Measurements from ENCODE around the gene MN1. TPM values are rescaled to one million over a fixed set of nuclear protein-coding genes. Genes with fewer than 3 reads are reported as not detected.
"Not testable (repeated sequence)": the region's sequence is repeated elsewhere in the genome, so short reads cannot be mapped to it uniquely, and the experiment has no call there.

The MN1 gene
- total and polyA plus RNA-seq, 2 donors, result 0.47 to 1.4 TPM

- no peak for DNase-seq (ENCODE audit: low read depth in 6 of 9, low spot score in 9 of 9)
- Histone ChIP-seq H3K4me3 (ENCODE audit: low read length in 2 of 2) (no peak overlapping the region), H3K4me1 (ENCODE audit: control insufficient read depth in 2 of 2, insufficient read depth in 2 of 2, low read length in 2 of 2) (peaks cover 0 to 16% of the 10 kb centered on the region in 2 donors), H3K27ac (ENCODE audit: low read depth in 1 of 2, low read length in 1 of 2) (no peak overlapping the region), H3K36me3 (ENCODE audit: control insufficient read depth in 2 of 2, insufficient read depth in 2 of 2, low read length in 1 of 2) (no peaks in the 10 kb centered on the region), H3K9me3 (ENCODE audit: control insufficient read depth in 2 of 2, insufficient read depth in 1 of 2, low read length in 1 of 2) (no peaks in the 10 kb centered on the region), H3K27me3 (ENCODE audit: control insufficient read depth in 2 of 2, insufficient read depth in 1 of 2, low read length in 1 of 2) (no peaks in the 10 kb centered on the region)
- 94% methylated on average over 4 of the region's 4 CpGs for WGBS
Measured at GRCh38 chr22:27745154-27745553, 56.4 kb downstream of the MN1 start.

- not testable (repeated sequence) for DNase-seq (ENCODE audit: low read depth in 6 of 9, low spot score in 9 of 9); H3K27ac ChIP-seq (ENCODE audit: low read depth in 1 of 2, low read length in 1 of 2); H3K36me3 ChIP-seq (ENCODE audit: control insufficient read depth in 2 of 2, insufficient read depth in 2 of 2, low read length in 1 of 2); H3K4me3 ChIP-seq (ENCODE audit: low read length in 2 of 2); H3K4me1 ChIP-seq (ENCODE audit: control insufficient read depth in 2 of 2, insufficient read depth in 2 of 2, low read length in 2 of 2); H3K9me3 ChIP-seq (ENCODE audit: control insufficient read depth in 2 of 2, insufficient read depth in 1 of 2, low read length in 1 of 2); H3K27me3 ChIP-seq (ENCODE audit: control insufficient read depth in 2 of 2, insufficient read depth in 1 of 2, low read length in 1 of 2)
- 87% methylated on average over 13 of the region's 15 CpGs for WGBS
Measured at GRCh38 chr22:27744078-27744477, 57.5 kb downstream of the MN1 start.

- Histone ChIP-seq H3K36me3 (ENCODE audit: control insufficient read depth in 2 of 2, insufficient read depth in 2 of 2, low read length in 1 of 2) (no peaks in the 10 kb centered on the region), H3K27ac (ENCODE audit: low read depth in 1 of 2, low read length in 1 of 2) (no peak overlapping the region), H3K9me3 (ENCODE audit: control insufficient read depth in 2 of 2, insufficient read depth in 1 of 2, low read length in 1 of 2) (no peaks in the 10 kb centered on the region), H3K27me3 (ENCODE audit: control insufficient read depth in 2 of 2, insufficient read depth in 1 of 2, low read length in 1 of 2) (no peaks in the 10 kb centered on the region), H3K4me1 (ENCODE audit: control insufficient read depth in 2 of 2, insufficient read depth in 2 of 2, low read length in 2 of 2) (no peaks in the 10 kb centered on the region), H3K4me3 (ENCODE audit: low read length in 2 of 2) (no peak overlapping the region)
- no peak for DNase-seq (ENCODE audit: low read depth in 6 of 9, low spot score in 9 of 9)
- WGBS, result 93% methylated on average over 3 of the region's 3 CpGs
Measured at GRCh38 chr22:27740202-27740748, 61.3 kb downstream of the MN1 start.

GRCh38 chr22:27737521-27737920 is 64.0 kb downstream of the MN1 start:
- Histone ChIP-seq H3K36me3 (ENCODE audit: control insufficient read depth in 2 of 2, insufficient read depth in 2 of 2, low read length in 1 of 2) (no peaks in the 10 kb centered on the region), H3K27me3 (ENCODE audit: control insufficient read depth in 2 of 2, insufficient read depth in 1 of 2, low read length in 1 of 2) (no peaks in the 10 kb centered on the region), H3K4me1 (ENCODE audit: control insufficient read depth in 2 of 2, insufficient read depth in 2 of 2, low read length in 2 of 2) (no peaks in the 10 kb centered on the region), H3K9me3 (ENCODE audit: control insufficient read depth in 2 of 2, insufficient read depth in 1 of 2, low read length in 1 of 2) (no peaks in the 10 kb centered on the region), H3K27ac (ENCODE audit: low read depth in 1 of 2, low read length in 1 of 2) (no peak overlapping the region), H3K4me3 (ENCODE audit: low read length in 2 of 2) (no peak overlapping the region)
- DNase-seq (ENCODE audit: low read depth in 6 of 9, low spot score in 9 of 9), result no peak
- WGBS, result 97% methylated on average over 4 of the region's 4 CpGs

GRCh38 chr22:27734066-27734465 is 67.5 kb downstream of the MN1 start:
- DNase-seq (ENCODE audit: low read depth in 6 of 9, low spot score in 9 of 9), result no peak
- 95% methylated on average over 4 of the region's 4 CpGs for WGBS
- no peaks in the 10 kb centered on the region for H3K27me3 ChIP-seq (ENCODE audit: control insufficient read depth in 2 of 2, insufficient read depth in 1 of 2, low read length in 1 of 2)

GRCh38 chr22:27732841-27733240 is 68.7 kb downstream of the MN1 start:
- Histone ChIP-seq H3K4me3 (ENCODE audit: low read length in 2 of 2) (no peak overlapping the region), H3K9me3 (ENCODE audit: control insufficient read depth in 2 of 2, insufficient read depth in 1 of 2, low read length in 1 of 2) (no peaks in the 10 kb centered on the region), H3K4me1 (ENCODE audit: control insufficient read depth in 2 of 2, insufficient read depth in 2 of 2, low read length in 2 of 2) (no peaks in the 10 kb centered on the region), H3K27me3 (ENCODE audit: control insufficient read depth in 2 of 2, insufficient read depth in 1 of 2, low read length in 1 of 2) (no peaks in the 10 kb centered on the region), H3K36me3 (ENCODE audit: control insufficient read depth in 2 of 2, insufficient read depth in 2 of 2, low read length in 1 of 2) (no peaks in the 10 kb centered on the region), H3K27ac (ENCODE audit: low read depth in 1 of 2, low read length in 1 of 2) (no peak overlapping the region)
- 98% methylated on average over 6 of the region's 6 CpGs for WGBS
- DNase-seq (ENCODE audit: low read depth in 6 of 9, low spot score in 9 of 9), result no peak

More at GRCh38 chr22:27734066-27734465, 67.5 kb downstream of the MN1 start:
- H3K4me1 ChIP-seq (ENCODE audit: control insufficient read depth in 2 of 2, insufficient read depth in 2 of 2, low read length in 2 of 2), result no peaks in the 10 kb centered on the region
- no peak overlapping the region for H3K27ac ChIP-seq (ENCODE audit: low read depth in 1 of 2, low read length in 1 of 2)
- no peaks in the 10 kb centered on the region for H3K9me3 ChIP-seq (ENCODE audit: control insufficient read depth in 2 of 2, insufficient read depth in 1 of 2, low read length in 1 of 2)
- no peak overlapping the region for H3K4me3 ChIP-seq (ENCODE audit: low read length in 2 of 2)
- H3K36me3 ChIP-seq (ENCODE audit: control insufficient read depth in 2 of 2, insufficient read depth in 2 of 2, low read length in 1 of 2), result no peaks in the 10 kb centered on the region

GRCh38 chr22:27732391-27732790 is 69.2 kb downstream of the MN1 start:
- H3K36me3 ChIP-seq (ENCODE audit: control insufficient read depth in 2 of 2, insufficient read depth in 2 of 2, low read length in 1 of 2), result no peaks in the 10 kb centered on the region
- no peaks in the 10 kb centered on the region for H3K27me3 ChIP-seq (ENCODE audit: control insufficient read depth in 2 of 2, insufficient read depth in 1 of 2, low read length in 1 of 2)
- 96% methylated on average over 2 of the region's 2 CpGs for WGBS
- no peak overlapping the region for H3K27ac ChIP-seq (ENCODE audit: low read depth in 1 of 2, low read length in 1 of 2)
- DNase-seq (ENCODE audit: low read depth in 6 of 9, low spot score in 9 of 9), result no peak
- H3K4me1 ChIP-seq (ENCODE audit: control insufficient read depth in 2 of 2, insufficient read depth in 2 of 2, low read length in 2 of 2), result no peaks in the 10 kb centered on the region
- H3K4me3 ChIP-seq (ENCODE audit: low read length in 2 of 2), result no peak overlapping the region
- no peaks in the 10 kb centered on the region for H3K9me3 ChIP-seq (ENCODE audit: control insufficient read depth in 2 of 2, insufficient read depth in 1 of 2, low read length in 1 of 2)

GRCh38 chr22:27731621-27732020 is 69.9 kb downstream of the MN1 start:
- 97% methylated on average over 3 of the region's 3 CpGs for WGBS
- DNase-seq (ENCODE audit: low read depth in 6 of 9, low spot score in 9 of 9), result no peak
- H3K36me3 ChIP-seq (ENCODE audit: control insufficient read depth in 2 of 2, insufficient read depth in 2 of 2, low read length in 1 of 2), result no peaks in the 10 kb centered on the region
- no peak overlapping the region for H3K27ac ChIP-seq (ENCODE audit: low read depth in 1 of 2, low read length in 1 of 2)
- H3K27me3 ChIP-seq (ENCODE audit: control insufficient read depth in 2 of 2, insufficient read depth in 1 of 2, low read length in 1 of 2), result no peaks in the 10 kb centered on the region
- no peak overlapping the region for H3K4me3 ChIP-seq (ENCODE audit: low read length in 2 of 2)
- no peaks in the 10 kb centered on the region for H3K9me3 ChIP-seq (ENCODE audit: control insufficient read depth in 2 of 2, insufficient read depth in 1 of 2, low read length in 1 of 2)
- H3K4me1 ChIP-seq (ENCODE audit: control insufficient read depth in 2 of 2, insufficient read depth in 2 of 2, low read length in 2 of 2), result peaks cover 0 to 8% of the 10 kb centered on the region in 2 donors

- 96% methylated on average over 9 of the region's 9 CpGs for WGBS
- no peak overlapping the region for H3K27ac ChIP-seq (ENCODE audit: low read depth in 1 of 2, low read length in 1 of 2)
- no peak for DNase-seq (ENCODE audit: low read depth in 6 of 9, low spot score in 9 of 9)
- no peaks in the 10 kb centered on the region for H3K27me3 ChIP-seq (ENCODE audit: control insufficient read depth in 2 of 2, insufficient read depth in 1 of 2, low read length in 1 of 2)
- H3K4me3 ChIP-seq (ENCODE audit: low read length in 2 of 2), result no peak overlapping the region
- peaks cover 0 to 11% of the 10 kb centered on the region in 2 donors for H3K4me1 ChIP-seq (ENCODE audit: control insufficient read depth in 2 of 2, insufficient read depth in 2 of 2, low read length in 2 of 2)
- H3K9me3 ChIP-seq (ENCODE audit: control insufficient read depth in 2 of 2, insufficient read depth in 1 of 2, low read length in 1 of 2), result no peaks in the 10 kb centered on the region
- H3K36me3 ChIP-seq (ENCODE audit: control insufficient read depth in 2 of 2, insufficient read depth in 2 of 2, low read length in 1 of 2), result no peaks in the 10 kb centered on the region
Measured at GRCh38 chr22:27730641-27731433, 70.7 kb downstream of the MN1 start.

Measured in thymus (tissue), 11 donors.